ENCODE data around the gene C17orf67.

- TF ChIP-seq CTCF (conservative IDR thresholded peaks at IDR 0.05) (no peak), ZFX (IDR thresholded peaks at IDR 0.05) (no peak)
These were observed 9.9 kb downstream of the C17orf67 start for GRCh38 chr17:56823848-56824247.
